Loucy (cell line): ENCODE measurements around the gene TBC1D8.

Experiments used
- EZH2phosphoT487 ChIP-seq: fragments of 200-600 bp; IDR thresholded peaks from 2 replicates; pipeline ENCODE4 v1.6.1; 2018; ENCODE audit warnings: antibody characterized with exemption, mild to moderate bottlenecking, moderate library complexity, borderline replicate concordance
- TF ChIP-seq, protein P1 (sequence below): fragments of 200-600 bp; sonication (generic); conservative IDR thresholded peaks from 2 replicates; pipeline ENCODE4 v1.5.1; 2014; ENCODE audit warnings: mild to moderate bottlenecking, antibody characterized with exemption, low read length

GRCh38 chr2:101001691-101002561 is 149.3 kb downstream of the TBC1D8 start, which contains the start of gene RPL31:
- TF ChIP-seq, protein P1, sequence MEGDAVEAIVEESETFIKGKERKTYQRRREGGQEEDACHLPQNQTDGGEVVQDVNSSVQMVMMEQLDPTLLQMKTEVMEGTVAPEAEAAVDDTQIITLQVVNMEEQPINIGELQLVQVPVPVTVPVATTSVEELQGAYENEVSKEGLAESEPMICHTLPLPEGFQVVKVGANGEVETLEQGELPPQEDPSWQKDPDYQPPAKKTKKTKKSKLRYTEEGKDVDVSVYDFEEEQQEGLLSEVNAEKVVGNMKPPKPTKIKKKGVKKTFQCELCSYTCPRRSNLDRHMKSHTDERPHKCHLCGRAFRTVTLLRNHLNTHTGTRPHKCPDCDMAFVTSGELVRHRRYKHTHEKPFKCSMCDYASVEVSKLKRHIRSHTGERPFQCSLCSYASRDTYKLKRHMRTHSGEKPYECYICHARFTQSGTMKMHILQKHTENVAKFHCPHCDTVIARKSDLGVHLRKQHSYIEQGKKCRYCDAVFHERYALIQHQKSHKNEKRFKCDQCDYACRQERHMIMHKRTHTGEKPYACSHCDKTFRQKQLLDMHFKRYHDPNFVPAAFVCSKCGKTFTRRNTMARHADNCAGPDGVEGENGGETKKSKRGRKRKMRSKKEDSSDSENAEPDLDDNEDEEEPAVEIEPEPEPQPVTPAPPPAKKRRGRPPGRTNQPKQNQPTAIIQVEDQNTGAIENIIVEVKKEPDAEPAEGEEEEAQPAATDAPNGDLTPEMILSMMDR: no peak
- TF ChIP-seq EZH2phosphoT487: no peak
